GM10847 (cell line): ENCODE results near the gene ATP6V1G2.
A peak's percentile ranks its signal among the peaks of the same experiment; 100 is the strongest.

Source experiments
- POLR2A ChIP-seq: IDR thresholded peaks from 2 replicates; pipeline ENCODE4 v1.6.1; 2011; ENCODE audit not compliant: insufficient read length; ENCODE audit errors: extremely low read depth

ATP6V1G2 gene

DNA sequence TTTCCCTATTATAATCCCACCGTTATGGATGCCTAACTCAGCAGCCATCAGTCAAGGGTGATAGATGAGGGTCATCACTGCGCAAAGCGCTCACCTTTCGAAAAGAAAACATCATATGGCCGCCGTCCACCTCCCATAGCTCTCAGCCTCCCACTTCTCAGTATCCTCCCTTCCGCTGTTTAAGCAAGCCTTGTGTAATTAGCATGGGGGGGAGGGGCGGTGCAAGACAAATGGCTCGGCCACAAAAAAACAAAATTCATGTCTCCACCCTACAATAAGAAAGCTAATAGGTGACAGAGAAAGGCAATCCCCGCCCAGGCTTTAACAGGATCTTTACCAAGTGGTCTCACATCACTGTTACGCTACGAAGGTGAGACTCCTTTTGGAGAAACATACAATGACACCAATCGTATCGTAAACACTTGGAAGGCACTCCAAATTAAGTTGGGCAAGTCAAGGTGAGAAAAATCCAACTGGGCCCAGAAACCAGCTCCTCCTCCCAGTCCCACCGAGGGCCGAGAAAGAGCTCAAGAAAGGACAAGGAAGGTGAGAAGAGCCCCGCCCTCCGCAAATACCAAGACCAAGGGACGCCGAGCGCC is 5.2 kb downstream of the ATP6V1G2 start:
- TF ChIP-seq POLR2A, result no peak

DNA sequence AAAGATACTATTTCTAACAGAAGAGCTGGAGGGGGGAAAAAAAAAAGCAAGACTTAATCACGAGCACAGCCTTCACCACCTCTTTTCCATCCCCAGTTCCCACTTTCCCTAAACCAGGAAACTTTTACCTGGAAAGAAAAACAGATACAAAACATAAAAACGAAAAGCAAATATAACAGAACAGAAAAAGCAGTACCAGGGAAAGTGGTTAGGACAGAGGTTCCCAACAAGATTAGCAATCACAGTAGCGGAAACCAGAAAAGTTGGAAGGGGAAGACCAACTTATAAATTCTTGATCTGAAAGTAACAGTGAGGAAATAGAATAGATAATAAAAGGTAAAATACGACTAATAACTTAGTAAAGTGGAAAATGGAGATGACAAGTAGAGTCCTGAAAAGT is 5.8 kb downstream of the ATP6V1G2 start:
- no peak for TF ChIP-seq POLR2A

- no peak for TF ChIP-seq POLR2A
These were observed 7.5 kb downstream of the ATP6V1G2 start for GRCh38 chr6:31538805-31539400.

DNA sequence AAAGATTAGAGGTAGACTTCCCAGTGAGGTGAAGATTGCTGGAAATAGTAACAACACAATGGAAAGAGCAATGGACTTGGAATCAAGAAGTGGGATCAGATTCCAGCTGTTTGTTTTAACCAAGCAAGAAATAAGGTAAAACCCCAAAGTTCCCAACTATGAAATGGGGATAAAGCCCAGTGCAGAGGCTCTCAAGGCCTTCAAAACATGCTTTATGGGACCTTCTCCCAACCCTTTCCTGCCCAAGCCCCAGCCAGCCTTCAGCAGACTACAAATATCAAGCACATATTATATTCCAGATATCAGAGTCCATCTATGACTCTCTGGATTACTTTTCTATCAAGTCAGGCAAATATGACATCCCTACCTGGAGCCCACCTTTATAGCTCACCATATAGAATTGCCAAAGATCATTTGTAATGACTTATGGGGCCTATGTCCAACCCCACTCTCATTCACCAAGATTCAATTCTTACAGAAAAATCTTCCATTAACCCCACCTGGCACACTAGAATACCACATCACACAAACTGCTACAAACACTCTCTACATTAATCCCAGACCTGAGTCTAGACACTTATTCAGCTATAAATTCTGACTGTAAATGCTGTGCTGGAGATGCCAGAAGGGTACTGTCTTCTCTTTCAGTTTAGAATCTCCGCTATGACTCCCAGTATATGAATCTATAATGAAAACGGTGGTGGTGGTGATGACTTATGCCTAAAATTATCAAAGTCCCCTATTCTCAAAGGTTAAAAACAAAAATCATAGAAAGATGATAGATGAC is 10.7 kb downstream of the ATP6V1G2 start:
- TF ChIP-seq POLR2A, result no peak

DNA sequence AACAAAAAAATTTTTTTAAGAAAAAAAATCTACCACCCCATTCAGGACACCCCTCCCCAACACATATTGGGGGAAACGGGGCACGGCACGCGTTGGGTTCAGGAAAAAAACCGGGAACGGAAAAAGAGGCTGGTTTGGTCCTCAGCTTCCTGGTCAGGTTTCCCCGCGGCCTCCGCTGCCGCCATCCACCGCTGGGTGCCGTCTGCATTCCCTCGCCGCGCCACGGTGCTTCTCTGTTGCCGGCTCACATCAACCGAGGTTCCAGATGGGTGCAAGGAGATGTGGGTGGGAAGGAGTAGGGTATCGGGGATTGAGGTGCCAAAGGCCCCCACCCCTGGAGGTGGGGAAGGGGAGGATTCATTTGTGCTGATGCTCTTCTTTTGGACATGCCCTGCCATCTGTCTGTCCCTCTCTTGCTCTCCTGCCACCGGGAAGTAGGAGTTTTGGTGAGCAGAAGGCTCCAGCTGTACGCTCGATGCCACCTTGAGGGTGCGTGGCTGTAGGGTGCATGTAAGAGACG is 11.8 kb downstream of the ATP6V1G2 start:
- no peak for TF ChIP-seq POLR2A

GRCh38 chr6:31534011-31534410 is 12.4 kb downstream of the ATP6V1G2 start:
- no peak for TF ChIP-seq POLR2A

- TF ChIP-seq POLR2A, result no peak
These were observed 13.0 kb downstream of the ATP6V1G2 start for GRCh38 chr6:31533455-31533841.

GRCh38 chr6:31532644-31533454 is 13.6 kb downstream of the ATP6V1G2 start:
- no peak for TF ChIP-seq POLR2A

DNA sequence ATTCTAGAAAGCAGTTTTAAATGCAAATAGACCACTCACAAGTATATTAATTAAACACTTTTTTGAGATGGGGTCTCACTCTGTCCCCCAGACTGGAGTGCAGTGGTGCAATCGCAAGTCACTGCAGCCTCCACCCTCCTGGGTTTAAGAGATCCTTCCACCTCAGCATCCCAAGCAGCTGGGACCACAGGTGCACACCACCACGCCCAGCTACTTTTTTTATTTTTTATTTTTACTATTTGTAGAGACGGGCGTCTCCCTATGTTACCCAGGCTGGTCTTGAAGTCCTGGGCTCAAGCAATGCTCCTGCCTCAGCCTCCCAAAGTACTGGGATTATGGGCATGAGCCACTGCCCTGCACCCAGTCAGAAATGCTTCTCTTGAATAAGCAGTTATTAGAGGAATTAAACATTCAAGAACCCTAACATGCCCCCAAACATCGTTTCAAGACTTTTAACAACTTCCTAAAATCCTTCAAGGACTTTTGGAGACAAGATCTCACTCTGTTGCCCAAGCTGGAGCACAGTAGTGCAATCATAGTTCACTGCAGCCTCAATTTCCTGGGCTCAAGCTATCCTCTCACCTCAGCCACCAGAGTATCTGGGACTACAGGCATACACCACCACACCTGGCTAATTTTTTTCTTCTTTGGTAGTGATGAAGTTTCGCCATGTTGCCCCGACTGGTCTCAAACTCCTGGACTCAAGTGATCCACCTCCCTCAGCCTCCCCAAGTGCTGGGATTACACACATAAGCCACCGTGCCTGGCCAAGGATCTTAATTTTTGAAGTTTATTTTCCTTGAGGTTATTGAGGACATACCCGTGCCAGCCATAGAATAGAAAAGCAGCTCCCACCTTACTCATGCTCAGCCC is 14.4 kb downstream of the ATP6V1G2 start:
- TF ChIP-seq POLR2A, result no peak

- no peak for TF ChIP-seq POLR2A
These were observed 15.2 kb downstream of the ATP6V1G2 start for GRCh38 chr6:31531162-31531561.

GRCh38 chr6:31530659-31531058 is 15.7 kb downstream of the ATP6V1G2 start:
- TF ChIP-seq POLR2A, result no peak

GRCh38 chr6:31529329-31530150 is 16.9 kb downstream of the ATP6V1G2 start:
- no peak for TF ChIP-seq POLR2A

DNA sequence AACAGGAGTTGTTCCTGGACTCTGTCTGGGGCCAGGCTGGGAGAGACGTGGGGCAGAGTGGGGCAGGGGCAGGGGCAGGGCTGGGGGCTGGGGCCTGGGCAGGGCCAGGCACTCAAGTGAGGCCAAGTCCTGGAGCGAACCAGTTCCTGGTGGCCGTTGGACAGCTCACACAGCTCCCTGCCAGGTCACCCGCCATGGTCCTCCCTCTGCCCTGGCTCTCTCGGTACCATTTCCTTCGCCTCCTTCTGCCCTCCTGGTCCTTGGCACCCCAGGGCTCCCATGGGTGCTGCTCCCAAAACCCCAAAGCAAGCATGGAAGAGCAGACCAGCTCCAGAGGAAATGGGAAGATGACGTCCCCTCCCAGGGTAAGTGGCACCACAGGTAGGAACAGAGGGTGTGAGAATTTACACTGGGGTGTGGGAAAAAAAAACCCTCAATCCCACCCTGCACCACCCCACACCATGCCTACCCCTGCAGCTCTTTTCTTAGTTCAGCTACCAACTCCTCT is 17.5 kb downstream of the ATP6V1G2 start, which contains the start of gene MCCD1:
MCCD1 (plus strand) TSS at position 142 of the 508 bp plus-strand sequence; CDS start at position 195, 53 bp downstream.
- TF ChIP-seq POLR2A, result peak; percentile 19
